ENCODE results near the gene SMIM44.

Gene SMIM44

GRCh38 chr19:3458229-3459088, 24.8 kb downstream of the SMIM44 start:
- TF ChIP-seq, protein P1, sequence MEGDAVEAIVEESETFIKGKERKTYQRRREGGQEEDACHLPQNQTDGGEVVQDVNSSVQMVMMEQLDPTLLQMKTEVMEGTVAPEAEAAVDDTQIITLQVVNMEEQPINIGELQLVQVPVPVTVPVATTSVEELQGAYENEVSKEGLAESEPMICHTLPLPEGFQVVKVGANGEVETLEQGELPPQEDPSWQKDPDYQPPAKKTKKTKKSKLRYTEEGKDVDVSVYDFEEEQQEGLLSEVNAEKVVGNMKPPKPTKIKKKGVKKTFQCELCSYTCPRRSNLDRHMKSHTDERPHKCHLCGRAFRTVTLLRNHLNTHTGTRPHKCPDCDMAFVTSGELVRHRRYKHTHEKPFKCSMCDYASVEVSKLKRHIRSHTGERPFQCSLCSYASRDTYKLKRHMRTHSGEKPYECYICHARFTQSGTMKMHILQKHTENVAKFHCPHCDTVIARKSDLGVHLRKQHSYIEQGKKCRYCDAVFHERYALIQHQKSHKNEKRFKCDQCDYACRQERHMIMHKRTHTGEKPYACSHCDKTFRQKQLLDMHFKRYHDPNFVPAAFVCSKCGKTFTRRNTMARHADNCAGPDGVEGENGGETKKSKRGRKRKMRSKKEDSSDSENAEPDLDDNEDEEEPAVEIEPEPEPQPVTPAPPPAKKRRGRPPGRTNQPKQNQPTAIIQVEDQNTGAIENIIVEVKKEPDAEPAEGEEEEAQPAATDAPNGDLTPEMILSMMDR (conservative IDR thresholded peaks at IDR 0.05; ENCODE audit: low read depth) = no peak
- H3K27ac ChIP-seq = peak overlapping the region; percentile 67
- ChIA-PET POLR2A (ENCODE audit: low non-redundant PET) (no interaction called here), CTCF (interaction anchor here (0.7 kb wide), 1 partner anchor 14 kb away, joined by 4 read pairs; no protein-coding TSS in a partner anchor)
- DNase-seq (ENCODE audit: low spot score) = no peak

- H3K27ac ChIP-seq = peak overlapping the region; percentile 67
- DNase-seq (ENCODE audit: low spot score) = no peak
- CTCF ChIA-PET = no interaction called here
- TF ChIP-seq, protein P1 (conservative IDR thresholded peaks at IDR 0.05; ENCODE audit: low read depth) = no peak
- POLR2A ChIA-PET (ENCODE audit: low non-redundant PET) = no interaction called here
Measured at GRCh38 chr19:3457528-3458228, 25.6 kb downstream of the SMIM44 start.

- TF ChIP-seq, protein P1 (conservative IDR thresholded peaks at IDR 0.05; ENCODE audit: low read depth) = no peak
- ChIA-PET POLR2A (ENCODE audit: low non-redundant PET) (no interaction called here), CTCF (interaction anchor here (0.5 kb wide), 1 partner anchor 134 kb away, joined by 3 read pairs; no protein-coding TSS in a partner anchor)
- H3K27ac ChIP-seq = peak overlapping the region; percentile 67
- no peak for DNase-seq (ENCODE audit: low spot score)
Measured at GRCh38 chr19:3456925-3457527, 26.2 kb downstream of the SMIM44 start.

GRCh38 chr19:3455960-3456601, 27.2 kb downstream of the SMIM44 start:
- CTCF ChIA-PET = no interaction called here
- no peak for DNase-seq (ENCODE audit: low spot score)
- POLR2A ChIA-PET (ENCODE audit: low non-redundant PET) = no interaction called here
- TF ChIP-seq, protein P1 (conservative IDR thresholded peaks at IDR 0.05; ENCODE audit: low read depth) = no peak
- peak overlapping the region; percentile 67 for H3K27ac ChIP-seq

DNA sequence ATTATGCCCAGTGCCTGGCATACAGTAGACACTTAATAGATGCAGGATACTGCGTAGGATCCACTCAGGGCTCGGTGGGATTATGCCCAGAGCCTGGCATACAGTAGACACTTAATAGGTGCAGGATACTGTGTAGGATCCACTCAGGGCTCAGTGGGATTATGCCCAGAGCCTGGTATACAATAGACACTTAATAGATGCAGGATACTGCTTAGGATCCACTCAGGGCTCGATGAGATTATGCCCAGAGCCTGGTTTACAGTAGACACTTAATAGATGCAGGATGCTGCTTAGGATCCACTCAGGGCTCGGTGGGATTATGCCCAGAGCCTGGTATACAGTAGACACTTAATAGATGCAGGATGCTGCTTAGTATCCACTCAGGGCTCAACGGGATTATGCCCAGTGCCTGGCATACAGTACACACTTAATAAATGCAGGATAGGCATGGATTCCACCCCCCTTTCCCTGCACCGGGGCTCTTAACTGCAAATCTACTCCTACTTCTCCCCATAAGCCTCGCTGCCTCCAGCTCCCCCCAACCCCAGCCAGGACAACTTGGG, 27.8 kb downstream of the SMIM44 start:
- ChIA-PET POLR2A (ENCODE audit: low non-redundant PET) (no interaction called here), CTCF (no interaction called here)
- DNase-seq (ENCODE audit: low spot score) = no peak
- TF ChIP-seq, protein P1 (conservative IDR thresholded peaks at IDR 0.05; ENCODE audit: low read depth) = no peak
- peak overlapping the region; percentile 67 for H3K27ac ChIP-seq

All from RWPE1 (cell line).